ENCODE results near the gene SNTB2. TPM values are rescaled to one million over a fixed set of nuclear protein-coding genes. Genes with fewer than 3 reads are reported as not detected.

SNTB2 gene
- total and polyA plus RNA-seq, 2 of the 8 experiments (the other 6 are each of a cell fraction or from before 2014, with no cell fraction given) = 6.0 to 16.1 TPM

DNA sequence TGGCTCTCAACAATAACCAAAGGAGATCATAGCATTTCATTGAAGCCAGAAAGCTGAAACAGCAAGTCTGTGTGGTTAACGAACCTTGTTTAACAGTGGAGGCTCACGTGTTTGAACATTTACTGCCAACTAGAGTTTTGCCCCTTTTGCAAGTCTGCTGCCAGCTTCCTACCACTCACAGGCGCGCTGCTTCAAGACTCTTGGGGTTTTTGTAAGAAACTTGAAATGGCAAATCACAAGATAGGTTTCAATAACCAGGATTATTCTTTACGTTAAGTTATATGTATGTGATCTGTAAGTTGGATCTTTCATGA is 1.2 kb downstream of the SNTB2 start (continued):
- TF ChIP-seq, protein P1, sequence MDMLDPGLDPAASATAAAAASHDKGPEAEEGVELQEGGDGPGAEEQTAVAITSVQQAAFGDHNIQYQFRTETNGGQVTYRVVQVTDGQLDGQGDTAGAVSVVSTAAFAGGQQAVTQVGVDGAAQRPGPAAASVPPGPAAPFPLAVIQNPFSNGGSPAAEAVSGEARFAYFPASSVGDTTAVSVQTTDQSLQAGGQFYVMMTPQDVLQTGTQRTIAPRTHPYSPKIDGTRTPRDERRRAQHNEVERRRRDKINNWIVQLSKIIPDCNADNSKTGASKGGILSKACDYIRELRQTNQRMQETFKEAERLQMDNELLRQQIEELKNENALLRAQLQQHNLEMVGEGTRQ (IDR thresholded peaks at IDR 0.05; ENCODE audit: low read length) = no peak
- TF ChIP-seq EGR1 (IDR thresholded peaks at IDR 0.05; ENCODE audit: borderline replicate concordance, low read depth, low read length) (no peak), TEAD4 (IDR thresholded peaks at IDR 0.05; ENCODE audit: low read depth, low read length) (no peak), CBX5 (IDR thresholded peaks at IDR 0.05; ENCODE audit: low read depth, low read length) (no peak)
